ENCODE measurements around the gene LCOR. TPM values are rescaled to one million over a fixed set of nuclear protein-coding genes. Genes with fewer than 3 reads are reported as not detected.

Gene LCOR
- total RNA-seq, 1 donor from 2014 or later, result 29.4 TPM

DNA sequence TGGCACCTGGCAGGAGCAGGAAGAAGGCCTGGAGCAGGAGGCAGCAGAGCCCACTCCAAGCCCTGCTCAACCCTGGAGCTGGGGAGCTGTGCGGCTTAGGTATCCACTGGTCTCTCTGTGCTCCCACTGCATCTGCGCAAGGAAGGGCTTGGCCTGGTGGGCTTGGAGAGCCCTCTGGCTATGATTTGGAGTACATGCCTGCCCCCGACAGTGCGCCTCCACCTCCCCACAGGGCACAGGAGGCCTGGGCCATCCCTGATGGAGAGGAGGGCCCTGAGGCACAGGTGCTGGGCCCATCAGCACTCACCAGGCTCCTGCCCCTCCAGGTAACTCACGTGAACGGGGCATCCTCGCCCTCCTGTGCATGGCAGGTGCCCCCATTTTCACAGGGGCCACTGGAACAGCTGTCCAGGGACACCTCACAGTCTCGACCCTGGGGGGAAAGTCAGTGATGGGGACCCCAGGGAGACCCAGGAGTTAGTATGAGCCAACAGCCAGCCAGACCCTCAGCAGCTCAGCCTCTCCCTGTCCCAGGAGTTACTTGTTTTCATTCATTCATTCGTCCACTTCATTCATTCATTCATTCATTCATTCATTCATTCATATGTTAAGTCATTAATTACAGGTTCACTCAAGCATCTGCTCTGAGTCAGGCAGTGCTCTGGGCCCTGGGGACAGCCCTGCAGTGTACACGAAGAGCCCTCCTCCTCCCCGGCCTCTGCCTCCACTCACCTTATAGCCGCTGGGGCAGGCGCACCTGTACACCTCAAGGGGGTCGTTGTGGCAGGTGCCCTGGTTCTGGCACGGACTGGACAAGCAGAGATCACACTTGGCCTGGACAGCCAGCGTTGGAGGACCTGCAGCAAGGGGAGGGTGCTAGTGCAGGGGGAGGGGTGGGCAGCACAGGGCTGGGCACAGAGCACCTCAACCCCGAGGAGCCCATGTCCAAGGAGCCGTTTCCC is 186.4 kb downstream of the LCOR start:
- H3K4me1 Mint-ChIP-seq (ENCODE audit: low read depth), result peaks cover 31% of the 10 kb centered on the region

DNA sequence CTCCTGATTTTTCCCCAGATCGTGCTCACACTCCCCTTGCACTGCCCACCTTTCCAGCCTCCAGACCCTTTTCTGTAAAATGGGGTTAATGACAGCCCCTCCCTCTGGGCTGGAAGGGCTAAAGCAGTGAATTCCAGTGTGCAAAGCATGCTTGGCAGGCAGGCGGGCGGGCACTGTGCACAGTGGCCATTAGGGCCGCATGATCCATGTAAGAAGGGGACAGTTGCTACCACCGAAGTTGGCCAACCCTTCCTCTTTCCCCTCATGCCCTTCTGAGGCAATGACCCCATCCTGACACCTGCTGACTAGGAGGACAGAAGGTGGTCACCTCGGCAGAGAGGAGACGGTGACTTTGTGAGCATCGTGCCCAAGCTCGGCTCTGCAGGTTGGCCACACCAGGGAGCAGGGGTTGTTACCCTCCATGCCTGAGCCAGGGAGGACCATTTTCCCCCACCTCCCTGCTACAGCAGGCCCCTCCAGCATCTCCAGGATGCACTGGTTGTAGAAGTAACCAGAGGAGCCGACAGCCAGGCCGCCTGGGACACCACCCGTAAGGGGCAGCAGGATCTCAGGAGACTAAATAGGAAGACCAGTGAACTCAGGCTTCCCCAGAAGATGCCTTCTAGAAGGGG is 187.2 kb downstream of the LCOR start:
- no peak overlapping the region for H3K27ac Mint-ChIP-seq (ENCODE audit: unreplicated experiment)
- H3K9me3 Mint-ChIP-seq (ENCODE audit: low read depth), result no peaks in the 10 kb centered on the region
- H3K4me1 Mint-ChIP-seq (ENCODE audit: low read depth), result peaks cover 39% of the 10 kb centered on the region
- H3K4me3 Mint-ChIP-seq (ENCODE audit: unreplicated experiment), result no peak overlapping the region
- no peaks in the 10 kb centered on the region for H3K36me3 Mint-ChIP-seq (ENCODE audit: low read depth)
- DNase-seq (ENCODE audit: low spot score), result peak; percentile 54
- TF ChIP-seq, protein P1, sequence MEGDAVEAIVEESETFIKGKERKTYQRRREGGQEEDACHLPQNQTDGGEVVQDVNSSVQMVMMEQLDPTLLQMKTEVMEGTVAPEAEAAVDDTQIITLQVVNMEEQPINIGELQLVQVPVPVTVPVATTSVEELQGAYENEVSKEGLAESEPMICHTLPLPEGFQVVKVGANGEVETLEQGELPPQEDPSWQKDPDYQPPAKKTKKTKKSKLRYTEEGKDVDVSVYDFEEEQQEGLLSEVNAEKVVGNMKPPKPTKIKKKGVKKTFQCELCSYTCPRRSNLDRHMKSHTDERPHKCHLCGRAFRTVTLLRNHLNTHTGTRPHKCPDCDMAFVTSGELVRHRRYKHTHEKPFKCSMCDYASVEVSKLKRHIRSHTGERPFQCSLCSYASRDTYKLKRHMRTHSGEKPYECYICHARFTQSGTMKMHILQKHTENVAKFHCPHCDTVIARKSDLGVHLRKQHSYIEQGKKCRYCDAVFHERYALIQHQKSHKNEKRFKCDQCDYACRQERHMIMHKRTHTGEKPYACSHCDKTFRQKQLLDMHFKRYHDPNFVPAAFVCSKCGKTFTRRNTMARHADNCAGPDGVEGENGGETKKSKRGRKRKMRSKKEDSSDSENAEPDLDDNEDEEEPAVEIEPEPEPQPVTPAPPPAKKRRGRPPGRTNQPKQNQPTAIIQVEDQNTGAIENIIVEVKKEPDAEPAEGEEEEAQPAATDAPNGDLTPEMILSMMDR (IDR thresholded peaks at IDR 0.05), result no peak
- H3K27me3 Mint-ChIP-seq (ENCODE audit: low read depth), result no peaks in the 10 kb centered on the region

More for the DNA sequence above, 186.4 kb downstream of the LCOR start:
- peak; percentile 60 for DNase-seq (ENCODE audit: low spot score)
- H3K27me3 Mint-ChIP-seq (ENCODE audit: low read depth), result no peaks in the 10 kb centered on the region
- no peak overlapping the region for H3K27ac Mint-ChIP-seq (ENCODE audit: unreplicated experiment)
- no peaks in the 10 kb centered on the region for H3K9me3 Mint-ChIP-seq (ENCODE audit: low read depth)
- no peak overlapping the region for H3K4me3 Mint-ChIP-seq (ENCODE audit: unreplicated experiment)
- TF ChIP-seq, protein P1 (IDR thresholded peaks at IDR 0.05), result no peak
- no peaks in the 10 kb centered on the region for H3K36me3 Mint-ChIP-seq (ENCODE audit: low read depth)

DNA sequence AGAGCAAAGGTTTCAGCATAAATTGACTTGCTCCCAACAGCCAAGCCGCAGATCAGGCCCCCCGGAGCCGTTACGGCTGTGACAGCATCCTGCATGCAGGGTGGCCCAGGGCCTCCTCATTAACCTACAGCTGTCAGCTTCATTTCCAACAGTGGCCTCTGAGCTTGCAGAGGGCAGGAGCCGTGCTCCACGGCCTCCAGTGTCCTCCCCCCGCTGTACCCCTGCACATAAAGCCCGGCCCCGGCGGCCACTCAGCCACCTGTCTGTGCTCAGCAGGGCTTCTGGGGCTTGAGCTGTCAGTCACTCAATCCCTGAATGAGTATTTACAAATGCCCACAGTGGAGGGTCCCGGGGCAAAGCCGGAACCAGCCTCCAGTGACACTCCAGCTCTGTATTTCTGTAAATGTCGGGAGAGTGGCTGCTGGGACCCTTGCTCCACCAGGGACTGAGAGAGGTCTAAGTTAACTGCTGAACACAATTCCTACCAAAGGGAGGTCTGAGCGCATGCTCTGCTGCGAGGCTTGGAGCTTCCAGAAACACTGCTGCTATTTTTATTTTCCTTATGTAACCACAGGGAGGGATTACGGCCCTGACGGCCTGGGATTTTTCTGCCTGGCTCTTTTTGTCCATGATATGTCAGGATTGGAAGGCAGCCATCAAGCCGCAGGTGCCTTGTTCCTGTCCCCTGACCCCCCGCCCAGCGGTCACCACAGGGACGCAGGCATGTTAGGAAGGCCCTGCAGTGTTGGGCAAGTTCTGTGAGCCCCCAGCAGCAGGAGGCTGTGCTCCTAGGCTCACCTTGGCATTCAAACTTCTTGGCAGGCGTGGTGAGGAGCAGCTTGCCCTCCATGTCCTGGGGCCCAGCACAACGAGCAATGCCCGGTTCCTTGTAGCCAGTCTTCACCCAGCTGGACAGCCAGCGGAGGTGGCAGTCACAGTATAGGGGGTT is 188.6 kb downstream of the LCOR start:
- Mint-ChIP-seq H3K4me3 (ENCODE audit: unreplicated experiment) (peak overlapping the region; percentile 33), H3K36me3 (ENCODE audit: low read depth) (no peaks in the 10 kb centered on the region), H3K27ac (ENCODE audit: unreplicated experiment) (peak overlapping the region; percentile 68), H3K27me3 (ENCODE audit: low read depth) (no peaks in the 10 kb centered on the region), H3K4me1 (ENCODE audit: low read depth) (peaks cover 51% of the 10 kb centered on the region), H3K9me3 (ENCODE audit: low read depth) (no peaks in the 10 kb centered on the region)
- TF ChIP-seq, protein P1 (IDR thresholded peaks at IDR 0.05), result no peak
- DNase-seq (ENCODE audit: low spot score), result peak; percentile 74

DNA sequence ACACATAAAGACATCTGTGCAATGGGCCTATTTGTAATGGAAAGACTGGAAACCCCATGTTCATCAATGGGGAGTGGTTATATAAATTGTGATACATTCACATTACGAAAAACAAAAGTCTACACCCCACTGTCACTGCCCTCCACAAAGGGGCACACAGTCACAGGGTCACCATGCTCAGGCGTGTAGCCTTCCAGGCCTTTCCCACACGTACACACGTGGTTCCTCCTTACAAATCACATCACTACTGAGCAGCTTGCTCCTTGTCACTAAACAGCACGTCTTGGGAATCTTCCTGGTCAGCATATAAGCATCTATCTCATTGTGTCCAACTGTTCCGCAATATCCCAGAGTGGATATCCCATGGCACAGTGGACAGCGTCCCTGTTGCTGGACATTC is 190.5 kb downstream of the LCOR start:
- no peak overlapping the region for H3K4me3 Mint-ChIP-seq (ENCODE audit: unreplicated experiment)
- no peak for DNase-seq (ENCODE audit: low spot score)
- no peak overlapping the region for H3K27ac Mint-ChIP-seq (ENCODE audit: unreplicated experiment)
- no peaks in the 10 kb centered on the region for H3K9me3 Mint-ChIP-seq (ENCODE audit: low read depth)
- TF ChIP-seq, protein P1 (IDR thresholded peaks at IDR 0.05), result no peak
- no peaks in the 10 kb centered on the region for H3K27me3 Mint-ChIP-seq (ENCODE audit: low read depth)
- H3K36me3 Mint-ChIP-seq (ENCODE audit: low read depth), result no peaks in the 10 kb centered on the region
- H3K4me1 Mint-ChIP-seq (ENCODE audit: low read depth), result peaks cover 46% of the 10 kb centered on the region
